Esophagus muscularis mucosa (tissue), 4 donors: ENCODE results near the gene DHX36. TPM values are rescaled to one million over a fixed set of nuclear protein-coding genes. Genes with fewer than 3 reads are reported as not detected.

Source experiments
- DNase-seq: peaks from one replicate; pipeline ENCODE4 v3.0.0-alpha.2; 2017; ENCODE audit errors: extremely low spot score
- H3K27ac ChIP-seq, 4 donors: fragments of 200-600 bp; sonication (generic); replicated peaks in 1 of 4; 1 replicate in 3 of 4; 2 replicates in 1 of 4; pipeline ENCODE4 v1.5.1; 2016 to 2019; ENCODE audit warnings: mild to moderate bottlenecking in 1 of 4
- H3K27me3 ChIP-seq, 4 donors: fragments of 200-600 bp; sonication (generic); one replicate each; pipeline versions ENCODE4 v1.5.1 to v1.6.0; 2016 to 2019
- H3K36me3 ChIP-seq, 4 donors: fragments of 200-600 bp; sonication (generic); one replicate each; pipeline ENCODE4 v1.5.1; 2016 to 2019
- H3K4me1 ChIP-seq, 4 donors: fragments of 200-600 bp; sonication (generic); one replicate each; pipeline ENCODE4 v1.5.1; 2016 to 2019
- H3K4me3 ChIP-seq, 4 donors: fragments of 200-600 bp; sonication (generic); 1 replicate in 2 of 4; 2 replicates in 2 of 4; pipeline ENCODE4 v1.5.1; 2016 to 2019; ENCODE audit warnings: mild to moderate bottlenecking in 4 of 4, moderate library complexity in 1 of 4
- H3K9me3 ChIP-seq, 4 donors: fragments of 200-600 bp; sonication (generic); 1 replicate in 3 of 4; 2 replicates in 1 of 4; pipeline ENCODE4 v1.5.1; 2016 to 2019
- EP300 ChIP-seq: sonication (generic); formaldehyde crosslinking; IDR thresholded peaks from one replicate; pipeline ENCODE4 v1.6.1; 2017; ENCODE audit warnings: antibody characterized with exemption
- POLR2A ChIP-seq: fragments of 450-650 bp; IDR thresholded peaks from one replicate; pipeline ENCODE4 v1.6.1; 2017; ENCODE audit warnings: antibody characterized with exemption, moderate library complexity, mild to moderate bottlenecking, low read depth
- POLR2AphosphoS5 ChIP-seq, 2 donors: sonication (generic); formaldehyde crosslinking; IDR thresholded peaks; one replicate each; pipeline ENCODE4 v1.6.1; 2017; ENCODE audit warnings: antibody characterized with exemption in 2 of 2
- WGBS: methylation state at CpG from one replicate; pipeline ENCODE4 v1.1.5; 2018; 5-methylcytosine and 5-hydroxymethylcytosine counted together
- intact Hi-C: fragments of 100-400 bp; cut with DNase I; formaldehyde crosslinking; loops from one replicate; pipeline ENCODE4 v1.15.1; 2023
- total RNA-seq, 4 donors: library from RNA; depleted of rRNA; stranded (reverse); fragments of >200 nt; gene quantifications; one replicate each; pipeline versions ENCODE4 v1.1.0 to v1.2.1, GENCODE V29; 2016
- TF ChIP-seq, protein P1 (sequence below), 3 experiments: fragments of 200-600 bp in 2 of 3; fragments of 450-650 bp in 1 of 3; sonication (generic) in 2 of 3; IDR thresholded peaks; one replicate each; pipeline ENCODE4 v1.5.1; 2017 to 2019; ENCODE audit warnings: antibody characterized with exemption in 3 of 3, mild to moderate bottlenecking in 2 of 3, moderate library complexity in 1 of 3

The DHX36 gene
- total RNA-seq, 4 donors from 2014 or later = 35.0 to 84.7 (median 54.5) TPM

DNA sequence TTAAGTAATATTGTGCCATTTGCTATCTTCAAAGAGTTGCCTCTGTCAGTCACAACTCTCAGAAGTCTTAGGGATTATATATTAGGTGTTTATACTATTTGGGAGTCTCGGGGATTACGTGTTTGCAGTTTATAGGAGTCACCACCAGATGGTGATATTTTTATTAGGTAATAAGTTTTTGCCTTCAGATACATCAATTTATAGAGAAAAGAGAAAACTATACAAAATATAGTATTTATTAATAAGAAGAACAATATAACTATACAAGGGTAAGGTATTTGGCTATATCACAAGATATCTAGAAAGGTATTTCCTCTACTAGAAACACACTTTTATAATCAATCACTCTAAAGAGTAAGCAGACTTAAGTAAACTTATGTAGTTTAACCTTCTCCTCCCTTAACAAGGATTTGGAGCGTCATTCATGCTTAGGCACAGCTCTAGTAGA is 10.7 kb upstream of the DHX36 start:
- WGBS = 8% methylated on average over 3 of the region's 3 CpGs
- intact Hi-C loops = loop anchor here (10.0 kb wide), 1 partner anchor 1370 kb away; no protein-coding TSS in a partner anchor
- H3K4me1 ChIP-seq = no peaks in the 10 kb centered on the region
- H3K36me3 ChIP-seq = no peaks in the 10 kb centered on the region
- DNase-seq = no peak
- H3K4me3 ChIP-seq = no peak overlapping the region
- H3K9me3 ChIP-seq = no peaks in the 10 kb centered on the region
- no peaks in the 10 kb centered on the region for H3K27me3 ChIP-seq
- TF ChIP-seq EP300 (no peak), POLR2A (no peak), POLR2AphosphoS5 (IDR thresholded peaks at IDR 0.05) (no peak)
- TF ChIP-seq, protein P1, sequence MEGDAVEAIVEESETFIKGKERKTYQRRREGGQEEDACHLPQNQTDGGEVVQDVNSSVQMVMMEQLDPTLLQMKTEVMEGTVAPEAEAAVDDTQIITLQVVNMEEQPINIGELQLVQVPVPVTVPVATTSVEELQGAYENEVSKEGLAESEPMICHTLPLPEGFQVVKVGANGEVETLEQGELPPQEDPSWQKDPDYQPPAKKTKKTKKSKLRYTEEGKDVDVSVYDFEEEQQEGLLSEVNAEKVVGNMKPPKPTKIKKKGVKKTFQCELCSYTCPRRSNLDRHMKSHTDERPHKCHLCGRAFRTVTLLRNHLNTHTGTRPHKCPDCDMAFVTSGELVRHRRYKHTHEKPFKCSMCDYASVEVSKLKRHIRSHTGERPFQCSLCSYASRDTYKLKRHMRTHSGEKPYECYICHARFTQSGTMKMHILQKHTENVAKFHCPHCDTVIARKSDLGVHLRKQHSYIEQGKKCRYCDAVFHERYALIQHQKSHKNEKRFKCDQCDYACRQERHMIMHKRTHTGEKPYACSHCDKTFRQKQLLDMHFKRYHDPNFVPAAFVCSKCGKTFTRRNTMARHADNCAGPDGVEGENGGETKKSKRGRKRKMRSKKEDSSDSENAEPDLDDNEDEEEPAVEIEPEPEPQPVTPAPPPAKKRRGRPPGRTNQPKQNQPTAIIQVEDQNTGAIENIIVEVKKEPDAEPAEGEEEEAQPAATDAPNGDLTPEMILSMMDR (IDR thresholded peaks at IDR 0.05) = peak; percentile 45 to 76 (median 56)
- H3K27ac ChIP-seq = no peak overlapping the region

DNA sequence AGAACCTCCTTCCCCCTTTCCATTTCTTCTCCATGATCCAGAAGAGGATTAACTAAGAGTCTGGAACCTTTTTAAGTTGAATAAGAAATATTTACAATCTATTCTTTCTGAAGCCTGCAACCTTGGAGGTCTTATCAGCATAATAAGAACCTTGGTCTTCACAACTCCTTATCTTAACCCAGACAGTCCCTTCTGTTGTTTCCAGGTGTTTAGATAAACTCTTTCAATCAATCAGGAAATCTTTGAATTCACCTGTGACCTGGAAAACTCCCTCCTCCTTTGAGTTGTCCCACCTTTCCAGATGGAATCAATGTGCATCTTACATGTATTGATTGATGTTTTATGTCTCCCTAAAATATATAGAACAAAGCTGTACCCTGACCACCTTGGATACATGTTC is 3.6 kb upstream of the DHX36 start:
- H3K4me3 ChIP-seq = no peak overlapping the region
- peaks cover 12 to 14% (median 13%) of the 10 kb centered on the region in 4 donors for H3K4me1 ChIP-seq
- intact Hi-C loops = loop anchor here (10.0 kb wide), 1 partner anchor 997 kb away; no protein-coding TSS in a partner anchor
- H3K27me3 ChIP-seq = no peaks in the 10 kb centered on the region
- H3K36me3 ChIP-seq = no peaks in the 10 kb centered on the region
- DNase-seq = no peak
- no peak overlapping the region for H3K27ac ChIP-seq
- H3K9me3 ChIP-seq = no peaks in the 10 kb centered on the region
- TF ChIP-seq, protein P1 (IDR thresholded peaks at IDR 0.05) = no peak
- TF ChIP-seq EP300 (no peak), POLR2A (no peak), POLR2AphosphoS5 (IDR thresholded peaks at IDR 0.05) (no peak)

DNA sequence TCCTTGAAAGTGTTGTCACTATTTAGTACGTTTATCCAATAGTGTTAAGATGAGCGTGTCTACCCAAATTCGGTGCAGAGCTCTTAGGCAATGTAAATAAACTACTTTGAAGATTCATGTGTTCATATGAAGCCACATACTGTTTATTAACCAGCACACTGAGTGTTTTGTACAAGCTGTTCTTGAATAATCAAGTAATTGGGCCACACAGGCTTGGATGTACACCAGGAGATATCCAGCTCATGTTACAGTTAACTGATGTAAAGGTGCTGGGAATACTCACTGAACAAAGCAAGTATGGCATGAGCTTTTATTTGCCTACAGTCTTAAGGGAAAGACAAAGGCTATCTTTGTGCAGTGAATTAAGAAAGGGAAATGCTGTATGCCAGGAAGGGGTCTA is 632 bp upstream of the DHX36 start:
- no peak for DNase-seq
- no peak for TF ChIP-seq EP300
- TF ChIP-seq POLR2A = no peak
- no peak for TF ChIP-seq POLR2AphosphoS5 (IDR thresholded peaks at IDR 0.05)
- TF ChIP-seq, protein P1 (IDR thresholded peaks at IDR 0.05) = no peak
- intact Hi-C loops = loop anchor here (5.0 to 10.0 kb wide), 2 partner anchors 203 to 1000 kb away; partner anchors contain the start of gene ARHGEF26
- Histone ChIP-seq H3K27me3 (no peaks in the 10 kb centered on the region), H3K4me1 (peaks cover 17 to 42% (median 41%) of the 10 kb centered on the region in 4 donors), H3K27ac (peak overlapping the region; percentile 83 to 93 (median 90)), H3K4me3 (peak overlapping the region; percentile 57 to 90 (median 82)), H3K36me3 (no peaks in the 10 kb centered on the region), H3K9me3 (no peaks in the 10 kb centered on the region)
- 64% methylated on average over 3 of the region's 3 CpGs for WGBS

DNA sequence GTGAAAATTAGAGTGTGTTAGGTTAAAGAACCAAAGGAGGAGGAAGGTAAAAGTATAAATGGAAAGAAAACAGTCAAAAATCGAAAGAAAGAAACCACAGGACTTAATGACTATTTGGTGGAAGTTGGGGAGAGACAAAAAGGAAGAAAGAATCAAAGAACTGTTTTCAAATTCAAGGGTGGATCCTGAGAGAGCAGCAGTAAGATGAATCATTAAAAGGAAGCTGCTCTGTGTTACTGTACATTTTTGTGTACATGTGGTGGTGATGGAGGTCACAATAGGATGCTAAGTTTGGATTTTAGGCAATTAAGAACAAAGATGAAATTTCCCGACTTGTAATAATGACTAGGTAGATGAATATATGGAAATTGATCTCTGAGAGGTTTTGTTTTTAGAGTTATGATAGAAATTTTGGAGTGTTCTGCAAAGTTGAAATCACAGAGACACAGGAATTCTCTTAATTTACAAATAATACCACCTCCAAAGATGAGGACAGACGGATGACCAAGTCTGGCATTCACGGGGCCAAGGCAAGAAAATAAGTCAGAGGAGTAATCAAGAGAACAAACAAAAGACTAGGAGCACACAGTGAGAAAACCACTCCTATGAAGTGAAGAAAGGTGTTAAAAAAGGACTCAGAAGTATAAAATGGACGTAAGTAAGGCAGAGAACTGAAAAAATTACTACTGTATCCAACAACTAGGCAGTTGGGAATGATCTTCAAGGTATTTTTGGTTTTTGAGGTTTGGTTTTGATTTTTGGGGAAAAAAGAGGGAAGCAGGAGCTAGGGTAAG is 7.1 kb downstream of the DHX36 start:
- Histone ChIP-seq H3K36me3 (peaks cover 0 to 39% (median 27%) of the 10 kb centered on the region in 4 donors), H3K27ac (no peak overlapping the region), H3K4me1 (peaks cover 10 to 52% (median 47%) of the 10 kb centered on the region in 4 donors), H3K9me3 (no peaks in the 10 kb centered on the region), H3K4me3 (no peak overlapping the region), H3K27me3 (no peaks in the 10 kb centered on the region)
- WGBS = 74% methylated on average over 5 of the region's 5 CpGs
- DNase-seq = no peak
- intact Hi-C loops = no loop called here
- TF ChIP-seq, protein P1 (IDR thresholded peaks at IDR 0.05) = no peak
- TF ChIP-seq EP300 = no peak
- no peak for TF ChIP-seq POLR2AphosphoS5 (IDR thresholded peaks at IDR 0.05)
- no peak for TF ChIP-seq POLR2A
